GM12872 (cell line): ENCODE data around the gene UBASH3B.

ENCODE experiments used
- TF ChIP-seq, protein P1 (sequence below): IDR thresholded peaks from 3 replicates; pipeline ENCODE4 v1.5.1; 2011; ENCODE audit warnings: low read depth, mild to moderate bottlenecking, low read length, moderate library complexity; ENCODE audit not compliant: insufficient read depth

The UBASH3B gene

GRCh38 chr11:122813894-122814270 is 158.4 kb downstream of the UBASH3B start:
- TF ChIP-seq, protein P1, sequence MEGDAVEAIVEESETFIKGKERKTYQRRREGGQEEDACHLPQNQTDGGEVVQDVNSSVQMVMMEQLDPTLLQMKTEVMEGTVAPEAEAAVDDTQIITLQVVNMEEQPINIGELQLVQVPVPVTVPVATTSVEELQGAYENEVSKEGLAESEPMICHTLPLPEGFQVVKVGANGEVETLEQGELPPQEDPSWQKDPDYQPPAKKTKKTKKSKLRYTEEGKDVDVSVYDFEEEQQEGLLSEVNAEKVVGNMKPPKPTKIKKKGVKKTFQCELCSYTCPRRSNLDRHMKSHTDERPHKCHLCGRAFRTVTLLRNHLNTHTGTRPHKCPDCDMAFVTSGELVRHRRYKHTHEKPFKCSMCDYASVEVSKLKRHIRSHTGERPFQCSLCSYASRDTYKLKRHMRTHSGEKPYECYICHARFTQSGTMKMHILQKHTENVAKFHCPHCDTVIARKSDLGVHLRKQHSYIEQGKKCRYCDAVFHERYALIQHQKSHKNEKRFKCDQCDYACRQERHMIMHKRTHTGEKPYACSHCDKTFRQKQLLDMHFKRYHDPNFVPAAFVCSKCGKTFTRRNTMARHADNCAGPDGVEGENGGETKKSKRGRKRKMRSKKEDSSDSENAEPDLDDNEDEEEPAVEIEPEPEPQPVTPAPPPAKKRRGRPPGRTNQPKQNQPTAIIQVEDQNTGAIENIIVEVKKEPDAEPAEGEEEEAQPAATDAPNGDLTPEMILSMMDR: no peak

GRCh38 chr11:122814401-122814800 is 158.9 kb downstream of the UBASH3B start:
- TF ChIP-seq, protein P1: 0 out of 3 replicates have a peak, but pooled peaks have one; percentile 12

DNA sequence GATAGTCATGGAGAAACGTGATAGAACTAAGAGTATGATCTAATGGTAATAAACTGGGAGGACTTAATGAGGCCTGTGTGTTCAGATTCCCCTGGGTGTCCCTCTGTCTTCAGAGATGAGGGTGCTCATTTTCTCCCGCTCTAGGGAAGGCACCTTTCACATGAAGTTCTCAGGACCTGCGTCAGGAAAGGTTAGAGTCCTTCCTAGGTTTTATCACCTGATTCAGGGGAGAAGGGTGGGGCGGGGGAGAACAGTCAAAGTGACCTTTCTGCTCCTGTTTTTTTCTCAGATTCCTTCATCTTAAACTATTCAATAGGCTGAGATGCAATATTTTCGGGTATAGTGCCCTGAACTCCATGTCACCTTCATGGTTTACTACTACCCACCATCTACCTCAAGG is 160.4 kb downstream of the UBASH3B start:
- TF ChIP-seq, protein P1: no peak

- TF ChIP-seq, protein P1: no peak
These were observed 161.4 kb downstream of the UBASH3B start for GRCh38 chr11:122816761-122817520.

DNA sequence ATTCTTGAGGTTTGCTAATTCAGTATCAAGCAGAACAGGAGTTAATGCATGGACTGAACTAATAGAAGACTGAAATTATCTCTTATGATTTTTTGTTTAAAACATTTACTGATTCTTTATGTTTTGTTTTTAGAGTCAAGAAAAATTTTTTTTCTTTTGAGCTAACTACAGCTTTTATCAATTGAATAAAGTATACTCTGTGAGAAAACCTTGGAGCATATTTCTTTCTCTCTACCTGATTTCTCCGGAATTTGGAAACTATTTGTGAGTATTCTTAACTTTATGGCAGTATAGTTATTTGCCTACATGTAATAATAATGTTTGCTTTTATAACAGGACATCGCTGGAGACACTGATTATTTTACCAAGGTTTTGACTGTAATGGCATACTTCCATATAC is 164.6 kb downstream of the UBASH3B start:
- TF ChIP-seq, protein P1: no peak

- TF ChIP-seq, protein P1: no peak
These were observed 165.6 kb downstream of the UBASH3B start for GRCh38 chr11:122821169-122821568.

- TF ChIP-seq, protein P1: no peak
These were observed 166.7 kb downstream of the UBASH3B start for GRCh38 chr11:122822241-122822640.
